Tibial nerve (tissue), 4 donors: ENCODE results near the gene PNLIPRP3. TPM values are rescaled to one million over a fixed set of nuclear protein-coding genes. Genes with fewer than 3 reads are reported as not detected.

ENCODE experiments used
- DNase-seq, 2 donors: peaks; one replicate each; pipeline ENCODE4 v3.0.0-alpha.2; 2019; ENCODE audit warnings: low spot score in 2 of 2
- H3K27ac ChIP-seq, 4 donors: fragments of 200-600 bp; sonication (generic) in 3 of 4; one replicate each; pipeline ENCODE4 v1.5.1; 2017 to 2019; ENCODE audit warnings: mild to moderate bottlenecking in 1 of 4
- H3K27me3 ChIP-seq, 2 donors: fragments of 200-600 bp; sonication (generic) in 1 of 2; one replicate each; pipeline versions ENCODE4 v1.5.1 to v1.6.0; 2017 to 2019
- H3K36me3 ChIP-seq, 3 donors: fragments of 200-600 bp; sonication (generic); one replicate each; pipeline ENCODE4 v1.5.1; 2018 to 2019
- H3K4me1 ChIP-seq, 4 donors: fragments of 200-600 bp; sonication (generic) in 3 of 4; one replicate each; pipeline ENCODE4 v1.5.1; 2017 to 2019
- H3K4me3 ChIP-seq, 4 donors: fragments of 200-600 bp; sonication (generic) in 3 of 4; one replicate each; pipeline ENCODE4 v1.5.1; 2017 to 2019; ENCODE audit warnings: mild to moderate bottlenecking in 1 of 4, moderate library complexity in 1 of 4
- H3K9me3 ChIP-seq, 4 donors: fragments of 200-600 bp; sonication (generic) in 3 of 4; one replicate each; pipeline ENCODE4 v1.5.1; 2017 to 2019
- EP300 ChIP-seq, 2 donors: sonication (generic); formaldehyde crosslinking; IDR thresholded peaks; one replicate each; pipeline ENCODE4 v1.6.1; 2017; ENCODE audit warnings: antibody characterized with exemption in 2 of 2, mild to moderate bottlenecking in 1 of 2
- POLR2A ChIP-seq, 2 donors: fragments of 450-650 bp; IDR thresholded peaks; one replicate each; pipeline ENCODE4 v1.6.1; 2017; ENCODE audit warnings: antibody characterized with exemption in 2 of 2, mild to moderate bottlenecking in 2 of 2, moderate library complexity in 2 of 2
- WGBS, 2 donors: methylation state at CpG; one replicate each; pipeline ENCODE4 v1.1.5; 2018; 5-methylcytosine and 5-hydroxymethylcytosine counted together
- total RNA-seq, 4 donors: library from RNA; depleted of rRNA; stranded (reverse); fragments of >200 nt; gene quantifications; one replicate each; pipeline ENCODE4 v1.1.0, GENCODE V29; 2016
- TF ChIP-seq, protein P1 (sequence below), 5 experiments: fragments of 200-600 bp in 3 of 5; fragments of 450-650 bp in 2 of 5; sonication (generic) in 3 of 5; IDR thresholded peaks; one replicate each; pipeline ENCODE4 v1.5.1; 2016 to 2019; ENCODE audit warnings: antibody characterized with exemption in 5 of 5, mild to moderate bottlenecking in 3 of 5, moderate library complexity in 2 of 5

PNLIPRP3 gene
- total RNA-seq, 4 donors from 2014 or later: not detected

DNA sequence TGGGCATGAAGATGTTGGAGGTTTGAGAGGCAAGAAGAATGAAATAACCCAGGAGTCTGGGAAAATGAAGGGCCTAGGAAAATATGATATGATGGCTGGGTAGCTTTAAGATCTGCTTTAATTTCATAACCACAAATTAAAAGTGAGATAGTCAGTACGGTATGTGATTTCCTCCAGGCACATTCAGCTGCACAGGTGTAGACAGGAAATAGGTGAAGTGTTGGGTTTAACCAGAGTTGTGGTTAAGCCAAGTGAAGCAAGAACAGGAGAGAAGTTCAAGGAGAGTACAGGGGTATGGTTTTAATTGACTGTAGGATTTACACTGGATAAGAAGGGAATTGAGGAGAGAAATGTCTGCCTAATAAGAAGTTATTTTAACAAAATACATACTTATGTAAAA, 2.6 kb downstream of the PNLIPRP3 start:
- 74 to 78% methylated on average over 1 of the region's 1 CpG for WGBS, 2 donors

GRCh38 chr10:116431598-116431997, 4.0 kb downstream of the PNLIPRP3 start:
- Histone ChIP-seq H3K4me3 (no peak overlapping the region), H3K9me3 (no peaks in the 10 kb centered on the region), H3K27ac (no peak overlapping the region), H3K4me1 (no peaks in the 10 kb centered on the region), H3K27me3 (no peaks in the 10 kb centered on the region), H3K36me3 (no peaks in the 10 kb centered on the region)
- TF ChIP-seq, protein P1, sequence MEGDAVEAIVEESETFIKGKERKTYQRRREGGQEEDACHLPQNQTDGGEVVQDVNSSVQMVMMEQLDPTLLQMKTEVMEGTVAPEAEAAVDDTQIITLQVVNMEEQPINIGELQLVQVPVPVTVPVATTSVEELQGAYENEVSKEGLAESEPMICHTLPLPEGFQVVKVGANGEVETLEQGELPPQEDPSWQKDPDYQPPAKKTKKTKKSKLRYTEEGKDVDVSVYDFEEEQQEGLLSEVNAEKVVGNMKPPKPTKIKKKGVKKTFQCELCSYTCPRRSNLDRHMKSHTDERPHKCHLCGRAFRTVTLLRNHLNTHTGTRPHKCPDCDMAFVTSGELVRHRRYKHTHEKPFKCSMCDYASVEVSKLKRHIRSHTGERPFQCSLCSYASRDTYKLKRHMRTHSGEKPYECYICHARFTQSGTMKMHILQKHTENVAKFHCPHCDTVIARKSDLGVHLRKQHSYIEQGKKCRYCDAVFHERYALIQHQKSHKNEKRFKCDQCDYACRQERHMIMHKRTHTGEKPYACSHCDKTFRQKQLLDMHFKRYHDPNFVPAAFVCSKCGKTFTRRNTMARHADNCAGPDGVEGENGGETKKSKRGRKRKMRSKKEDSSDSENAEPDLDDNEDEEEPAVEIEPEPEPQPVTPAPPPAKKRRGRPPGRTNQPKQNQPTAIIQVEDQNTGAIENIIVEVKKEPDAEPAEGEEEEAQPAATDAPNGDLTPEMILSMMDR (IDR thresholded peaks at IDR 0.05): no peak
- TF ChIP-seq EP300 (IDR thresholded peaks at IDR 0.05) (no peak), POLR2A (IDR thresholded peaks at IDR 0.05) (no peak)
- WGBS, 2 donors: 48 to 74% methylated on average over 2 of the region's 2 CpGs
- DNase-seq: no peak

More for the DNA sequence above, 2.6 kb downstream of the PNLIPRP3 start:
- Histone ChIP-seq H3K4me1 (no peaks in the 10 kb centered on the region), H3K4me3 (no peak overlapping the region), H3K27me3 (no peaks in the 10 kb centered on the region), H3K27ac (no peak overlapping the region), H3K9me3 (no peaks in the 10 kb centered on the region), H3K36me3 (no peaks in the 10 kb centered on the region)
- no peak for DNase-seq
- no peak for TF ChIP-seq POLR2A (IDR thresholded peaks at IDR 0.05)
- no peak for TF ChIP-seq EP300 (IDR thresholded peaks at IDR 0.05)
- TF ChIP-seq, protein P1 (IDR thresholded peaks at IDR 0.05): no peak

DNA sequence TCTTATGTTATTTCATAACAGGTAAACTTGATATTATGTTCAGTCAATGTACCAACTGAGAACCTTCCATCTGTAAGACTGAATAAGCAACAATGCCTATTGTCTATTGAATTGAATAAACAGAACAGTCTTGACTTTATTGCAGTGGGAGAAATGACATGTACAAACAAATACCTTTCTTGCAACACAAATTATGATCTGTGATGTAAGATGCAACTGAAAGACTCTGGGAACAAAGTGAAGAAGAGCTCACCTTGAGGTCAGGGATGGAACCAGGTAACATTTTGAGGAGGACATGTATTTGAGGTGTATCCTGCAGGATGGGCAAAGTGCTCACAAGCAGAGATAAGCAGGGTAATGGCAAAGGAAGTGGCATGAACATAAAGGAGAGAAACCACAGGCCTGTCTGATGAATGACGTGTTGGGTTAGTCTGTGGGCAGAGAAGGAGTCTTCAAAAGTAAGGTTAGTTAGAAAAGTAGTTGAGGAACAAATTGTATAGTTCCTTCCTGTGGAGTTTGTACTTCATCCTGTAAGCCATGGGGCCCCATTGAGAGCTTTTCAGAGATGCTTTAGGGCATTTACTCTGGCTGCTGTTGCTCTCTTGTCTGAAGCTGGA, 9.5 kb downstream of the PNLIPRP3 start:
- H3K36me3 ChIP-seq: no peaks in the 10 kb centered on the region
- H3K4me3 ChIP-seq: no peak overlapping the region
- TF ChIP-seq EP300 (IDR thresholded peaks at IDR 0.05) (no peak), POLR2A (IDR thresholded peaks at IDR 0.05) (no peak)
- TF ChIP-seq, protein P1 (IDR thresholded peaks at IDR 0.05): no peak
- no peaks in the 10 kb centered on the region for H3K27me3 ChIP-seq
- no peak for DNase-seq
- H3K4me1 ChIP-seq: no peaks in the 10 kb centered on the region
- H3K9me3 ChIP-seq: no peaks in the 10 kb centered on the region
- 73 to 76% methylated on average over 1 of the region's 1 CpG for WGBS, 2 donors
- H3K27ac ChIP-seq: no peak overlapping the region

GRCh38 chr10:116440330-116441030, 12.8 kb downstream of the PNLIPRP3 start:
- Histone ChIP-seq H3K27me3 (no peaks in the 10 kb centered on the region), H3K9me3 (no peaks in the 10 kb centered on the region), H3K27ac (no peak overlapping the region), H3K4me3 (no peak overlapping the region), H3K36me3 (no peaks in the 10 kb centered on the region), H3K4me1 (no peaks in the 10 kb centered on the region)
- TF ChIP-seq, protein P1 (IDR thresholded peaks at IDR 0.05): no peak
- TF ChIP-seq EP300 (IDR thresholded peaks at IDR 0.05) (no peak), POLR2A (IDR thresholded peaks at IDR 0.05) (no peak)
- 87 to 91% methylated on average over 5 of the region's 5 CpGs for WGBS, 2 donors
- no peak for DNase-seq

GRCh38 chr10:116444527-116445142, 17.0 kb downstream of the PNLIPRP3 start:
- Histone ChIP-seq H3K4me1 (no peaks in the 10 kb centered on the region), H3K27me3 (no peaks in the 10 kb centered on the region), H3K4me3 (no peak overlapping the region), H3K27ac (no peak overlapping the region), H3K36me3 (no peaks in the 10 kb centered on the region), H3K9me3 (no peaks in the 10 kb centered on the region)
- TF ChIP-seq, protein P1 (IDR thresholded peaks at IDR 0.05): peak; percentile 40 to 74 (median 58)
- no peak for TF ChIP-seq EP300 (IDR thresholded peaks at IDR 0.05)
- WGBS, 2 donors: 49 to 61% methylated on average over 4 of the region's 4 CpGs
- DNase-seq: peak in 1 of 2 donors; percentile 22
